Measurements from ENCODE around the gene SENP6.

DNA sequence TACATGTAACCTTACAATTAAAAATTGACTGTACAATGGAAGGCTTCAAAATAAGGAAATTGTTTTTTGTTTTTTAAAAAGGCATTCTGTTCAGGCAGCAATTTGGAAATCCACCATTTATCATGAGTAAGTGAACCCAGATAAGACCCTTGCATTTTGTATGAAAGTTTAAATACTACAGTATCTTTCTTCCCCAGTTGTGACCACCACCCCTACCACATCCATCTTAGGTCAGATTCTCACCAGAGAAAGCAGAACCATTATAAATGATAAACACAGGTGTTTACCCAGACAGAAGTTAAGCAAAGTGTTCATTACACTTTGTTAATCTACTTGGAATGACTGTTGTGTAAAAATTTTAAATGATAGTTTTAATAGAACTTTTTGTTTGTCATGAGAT is 20.2 kb downstream of the SENP6 start:
- TF ChIP-seq, protein P1, sequence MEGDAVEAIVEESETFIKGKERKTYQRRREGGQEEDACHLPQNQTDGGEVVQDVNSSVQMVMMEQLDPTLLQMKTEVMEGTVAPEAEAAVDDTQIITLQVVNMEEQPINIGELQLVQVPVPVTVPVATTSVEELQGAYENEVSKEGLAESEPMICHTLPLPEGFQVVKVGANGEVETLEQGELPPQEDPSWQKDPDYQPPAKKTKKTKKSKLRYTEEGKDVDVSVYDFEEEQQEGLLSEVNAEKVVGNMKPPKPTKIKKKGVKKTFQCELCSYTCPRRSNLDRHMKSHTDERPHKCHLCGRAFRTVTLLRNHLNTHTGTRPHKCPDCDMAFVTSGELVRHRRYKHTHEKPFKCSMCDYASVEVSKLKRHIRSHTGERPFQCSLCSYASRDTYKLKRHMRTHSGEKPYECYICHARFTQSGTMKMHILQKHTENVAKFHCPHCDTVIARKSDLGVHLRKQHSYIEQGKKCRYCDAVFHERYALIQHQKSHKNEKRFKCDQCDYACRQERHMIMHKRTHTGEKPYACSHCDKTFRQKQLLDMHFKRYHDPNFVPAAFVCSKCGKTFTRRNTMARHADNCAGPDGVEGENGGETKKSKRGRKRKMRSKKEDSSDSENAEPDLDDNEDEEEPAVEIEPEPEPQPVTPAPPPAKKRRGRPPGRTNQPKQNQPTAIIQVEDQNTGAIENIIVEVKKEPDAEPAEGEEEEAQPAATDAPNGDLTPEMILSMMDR (IDR thresholded peaks at IDR 0.05; ENCODE audit: low read depth, low read length, missing input control) = no peak
- TF ChIP-seq SP1 (IDR thresholded peaks at IDR 0.05) = no peak
- TF ChIP-seq GABPA (IDR thresholded peaks at IDR 0.05 in 1 of 2, conservative IDR thresholded peaks at IDR 0.05 in 1 of 2) = no peak
- no peak for TF ChIP-seq MAX (IDR thresholded peaks at IDR 0.05)
- no peak for TF ChIP-seq YY1 (IDR thresholded peaks at IDR 0.05)
- no peak for TF ChIP-seq FOXA1 (IDR thresholded peaks at IDR 0.05)

Measured in liver (tissue), 3 donors.